ENCODE results near the gene RNF25.

GRCh38 chr2:218708086-218708485 lies 36.3 kb upstream of the RNF25 start:
- TF ChIP-seq CTCF (conservative IDR thresholded peaks at IDR 0.05; ENCODE audit: low read depth in 2 of 2) (no peak), EZH2 (IDR thresholded peaks at IDR 0.05; ENCODE audit: low read depth, unreplicated experiment) (no peak), POLR2AphosphoS5 (IDR thresholded peaks at IDR 0.05; ENCODE audit: low read depth) (no peak), REST (IDR thresholded peaks at IDR 0.05; ENCODE audit: unreplicated experiment) (no peak), ETS1 (IDR thresholded peaks at IDR 0.05) (no peak), STAT1 (IDR thresholded peaks at IDR 0.05; ENCODE audit: unreplicated experiment) (no peak)

Data from GM23338 (cell line).